ACHN (cell line): ENCODE data around the gene RPL19.
"Not testable (repeated sequence)": the region's sequence is repeated elsewhere in the genome, so short reads cannot be mapped to it uniquely, and the experiment has no call there.

Experiments
- DNase-seq: peaks from one replicate; pipeline ENCODE4 v3.0.0-alpha.2; 2015
- in situ Hi-C: cut with HindIII; loops from 2 replicates; pipeline ENCODE4 v1.10.0; 2017; ENCODE audit warnings: low sequenced_read_pairs, low pct_ligation_motif_present, low pct_unique_long_range_greater_than_20kb

Gene RPL19

GRCh38 chr17:39200070-39200879, at the start of gene RPL19:
Gene RPL19 (plus strand): TSS chr17:39200283. CDS start chr17:39200345, 62 bp downstream.
- DNase-seq, result peak; percentile 37

GRCh38 chr17:39150795-39151149, 49.3 kb upstream of the RPL19 start:
- in situ Hi-C loops, result no loop called here
- no peak for DNase-seq

More at GRCh38 chr17:39200070-39200879, at the start of gene RPL19:
- in situ Hi-C loops, result no loop called here

DNA sequence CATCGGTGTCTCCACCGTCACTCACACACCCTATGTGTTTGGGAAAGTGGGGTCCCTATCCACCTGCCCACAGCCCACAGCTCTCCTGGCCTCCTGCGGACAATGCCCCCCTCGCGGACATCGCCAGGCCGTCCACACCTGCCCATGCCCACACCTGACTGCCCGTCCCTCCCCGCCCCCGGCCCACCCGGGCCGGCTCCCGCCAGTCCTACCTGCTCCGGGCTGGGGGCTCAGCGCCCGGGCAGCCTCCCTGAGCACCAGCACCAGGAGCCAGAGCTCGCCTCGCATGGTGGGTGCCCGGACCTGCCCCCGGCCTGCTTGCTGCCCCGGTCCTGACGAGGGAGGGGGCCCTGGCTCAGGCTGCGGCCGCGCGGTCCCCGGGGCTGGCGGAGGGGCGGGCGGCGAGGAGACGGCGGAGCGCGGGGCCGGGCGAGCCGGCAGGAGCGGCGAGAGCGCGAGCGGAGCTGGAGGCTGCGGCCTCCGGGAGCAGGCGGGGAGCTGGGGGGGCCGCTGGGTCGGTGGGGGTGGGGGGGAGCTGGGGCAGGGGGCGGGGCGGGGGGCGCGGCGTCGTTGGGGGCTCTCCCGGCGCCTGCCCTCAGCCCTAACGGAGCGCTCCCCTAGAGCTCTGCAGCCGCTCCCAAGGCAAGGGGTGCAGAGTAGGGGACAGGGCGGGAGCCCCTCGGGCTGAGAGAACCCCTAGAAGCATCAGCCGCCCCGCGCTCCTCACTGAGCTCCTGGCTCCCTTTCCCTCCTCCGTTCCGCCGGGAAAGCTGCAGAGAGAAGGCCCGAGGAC, 48.7 kb upstream of the RPL19 start, which contains the start of gene PLXDC1:
Gene PLXDC1, minus strand, starts transcription at position 488 of the 793 bp plus-strand sequence. Its CDS starts 200 bp downstream, at position 288.
- in situ Hi-C loops, result no loop called here

DNA sequence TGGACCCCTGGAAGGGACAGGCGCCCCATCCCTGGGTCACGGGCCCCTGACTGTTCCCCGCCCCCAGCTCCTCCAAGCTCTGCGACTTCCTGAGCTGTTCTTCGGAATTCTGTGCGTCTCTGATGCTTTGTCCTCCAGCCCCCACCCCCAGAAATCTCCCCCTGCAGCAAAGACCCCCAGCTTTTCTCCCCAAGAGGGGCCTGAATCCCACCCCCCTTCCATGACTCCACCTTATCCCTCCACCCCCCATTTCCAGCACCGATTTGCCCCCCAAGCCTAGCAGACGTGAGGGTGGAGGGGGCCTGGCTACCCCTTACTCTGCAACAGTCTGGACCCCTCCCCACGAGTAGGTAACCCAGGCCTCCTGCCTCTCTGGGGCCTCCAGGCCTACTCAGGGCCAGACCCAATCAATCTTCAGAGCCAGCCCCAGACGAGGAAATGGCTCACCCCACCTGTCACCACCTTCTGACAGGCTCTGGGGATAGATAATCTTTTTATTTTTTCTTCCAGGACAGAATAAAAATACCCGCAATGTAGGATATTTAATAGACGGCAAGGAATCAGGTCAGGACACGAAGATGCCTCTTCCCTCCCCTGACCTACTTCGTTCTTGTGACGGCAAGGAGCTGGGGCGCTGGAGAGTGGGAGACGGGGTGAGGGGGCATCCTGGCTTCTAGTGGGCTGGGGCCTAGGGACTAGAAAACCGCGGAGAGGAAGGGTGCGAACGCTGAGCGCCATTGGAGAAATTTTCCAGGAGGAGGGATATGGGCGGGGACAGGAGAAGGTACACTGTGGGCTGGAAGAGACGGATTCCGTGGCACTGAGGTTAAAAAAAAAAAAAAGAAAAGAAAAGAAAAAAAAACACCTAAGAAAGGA, 47.9 kb upstream of the RPL19 start:
- in situ Hi-C loops, result no loop called here
- peak; percentile 62 for DNase-seq

More for the DNA sequence above, 48.7 kb upstream of the RPL19 start, which contains the start of gene PLXDC1:
- no peak for DNase-seq

DNA sequence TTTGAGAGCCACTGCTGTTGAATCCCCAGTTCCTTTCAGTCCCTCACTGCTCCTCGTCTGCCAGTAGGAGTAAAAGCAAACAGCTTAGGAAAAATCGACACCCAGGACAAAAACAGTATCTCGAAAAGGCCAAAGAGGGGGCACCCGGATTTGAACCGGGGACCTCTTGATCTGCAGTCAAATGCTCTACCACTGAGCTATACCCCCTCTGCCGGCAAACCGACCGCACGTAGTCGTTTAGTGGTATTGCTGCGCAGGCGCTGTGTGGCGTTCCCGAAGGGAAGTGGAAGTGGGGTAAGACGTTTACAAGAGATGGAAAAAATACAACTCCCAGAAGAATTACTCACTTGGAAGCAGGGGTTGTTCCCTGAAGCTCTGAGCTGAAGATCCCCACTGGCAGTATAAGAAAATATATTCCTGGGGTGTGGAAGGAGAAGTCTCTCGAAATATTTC, 46.5 kb upstream of the RPL19 start:
- peak; percentile 86 for DNase-seq
- in situ Hi-C loops, result no loop called here

- DNase-seq, result no peak
- in situ Hi-C loops, result no loop called here
Measured at GRCh38 chr17:39155654-39156053, 44.4 kb upstream of the RPL19 start.

GRCh38 chr17:39156491-39156890, 43.6 kb upstream of the RPL19 start:
- DNase-seq, result no peak
- in situ Hi-C loops, result no loop called here

GRCh38 chr17:39158623-39159022, 41.5 kb upstream of the RPL19 start:
- DNase-seq, result no peak
- in situ Hi-C loops, result no loop called here

DNA sequence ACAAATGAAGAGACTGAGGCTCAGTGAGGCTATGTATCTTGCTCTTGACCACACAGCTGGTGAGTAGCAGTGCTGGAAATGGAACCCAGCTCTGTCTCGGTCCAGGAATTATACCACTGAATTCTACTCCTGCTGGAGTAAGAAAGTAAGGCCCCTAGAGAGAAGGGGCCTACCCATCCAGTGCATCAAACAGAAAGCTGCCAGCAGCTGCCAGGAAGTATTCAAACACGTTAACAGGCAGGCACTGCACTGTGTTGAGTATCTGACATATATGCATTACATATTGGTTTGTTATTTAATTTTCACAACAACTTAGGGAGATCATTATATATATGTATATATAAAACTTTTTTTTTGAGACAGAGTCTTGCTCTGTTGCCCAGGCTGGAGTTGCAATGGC, 38.1 kb upstream of the RPL19 start:
- in situ Hi-C loops, result no loop called here
- no peak for DNase-seq

DNA sequence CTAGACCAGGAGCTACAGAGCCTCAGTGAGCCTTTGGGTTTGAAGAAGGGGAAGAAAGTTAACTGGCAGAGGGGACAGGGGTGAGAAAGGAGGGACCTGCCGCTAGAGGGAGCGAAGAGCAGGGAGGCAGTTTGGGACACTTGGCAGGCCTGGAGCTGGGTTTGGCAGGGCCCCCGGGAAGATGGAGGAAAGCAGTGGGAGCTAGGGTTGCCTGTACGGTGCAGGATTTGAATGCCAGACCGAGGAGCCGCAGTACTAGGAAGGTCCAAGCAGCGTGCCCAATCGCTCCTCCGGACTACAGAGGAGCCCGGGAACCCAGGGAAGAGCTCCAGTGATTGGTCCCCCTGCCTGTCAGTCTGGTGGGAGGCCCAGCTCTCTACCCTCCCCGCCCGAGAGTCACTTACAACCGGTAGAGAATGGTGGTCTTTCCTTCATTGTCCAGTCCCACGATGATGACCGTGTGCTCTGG, 35.4 kb upstream of the RPL19 start:
- in situ Hi-C loops, result no loop called here
- DNase-seq, result peak; percentile 83

DNA sequence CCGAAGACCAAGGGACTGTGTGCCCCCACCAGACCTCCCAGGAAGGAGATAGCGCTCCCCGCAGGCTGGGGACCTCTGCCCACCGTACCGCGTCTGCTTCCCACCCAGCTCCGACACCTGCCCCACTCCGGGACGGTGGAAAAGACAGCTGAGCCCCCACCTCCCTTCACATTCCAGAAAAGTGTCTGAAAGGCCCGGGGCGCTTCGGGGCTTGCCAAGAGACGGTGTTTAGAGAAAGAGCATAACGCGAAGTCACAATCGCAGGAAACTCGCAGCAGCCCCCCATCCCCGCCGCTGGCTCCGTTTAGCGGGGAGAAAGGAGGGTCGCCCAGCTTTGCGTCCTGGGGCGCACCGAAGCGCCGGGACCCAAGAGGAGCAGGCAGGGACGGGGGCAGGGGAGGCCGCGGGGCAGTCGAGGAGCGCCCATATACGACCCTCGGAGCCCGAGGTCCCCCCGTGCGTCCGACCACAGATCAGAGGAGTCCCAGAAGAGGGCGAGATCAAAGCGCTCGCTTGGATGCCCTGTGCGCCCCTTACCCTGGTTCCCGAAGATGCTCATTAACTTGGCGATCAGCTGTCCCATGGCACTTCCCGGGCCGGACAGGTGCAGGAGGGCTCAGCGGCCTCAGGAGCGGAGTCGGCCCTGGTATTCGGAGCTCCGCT, 34.8 kb upstream of the RPL19 start:
- DNase-seq, result no peak
- in situ Hi-C loops, result no loop called here

DNA sequence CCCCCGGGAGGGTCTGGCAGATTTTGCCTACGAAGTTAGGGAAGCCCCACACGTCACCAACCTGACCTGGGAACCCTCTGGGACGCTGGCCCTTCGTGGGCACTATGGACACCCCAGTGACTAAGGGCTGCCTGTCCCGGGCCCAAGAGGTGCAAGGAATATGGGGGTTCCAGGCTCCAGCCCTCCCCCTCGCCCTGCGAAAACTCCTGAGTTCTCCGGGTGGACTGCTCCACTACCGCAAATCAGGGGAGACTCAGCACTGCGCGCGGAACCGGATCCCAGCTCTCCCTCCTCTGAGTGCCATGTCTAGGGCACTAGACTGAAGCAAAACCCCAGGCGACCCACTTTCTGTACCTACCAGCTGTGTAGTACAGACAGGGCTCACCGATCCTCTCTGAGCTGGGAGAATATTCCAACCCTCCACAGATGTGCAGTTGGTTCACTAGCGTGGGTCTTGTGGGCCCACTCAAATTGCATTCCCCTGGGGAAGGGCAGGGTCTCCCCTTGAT, 34.2 kb upstream of the RPL19 start, which contains the start of gene ARL5C:
Gene ARL5C, minus strand, starts transcription at position 321 of the 509 bp plus-strand sequence. CDS start 401 bp downstream, outside the sequence.
- no peak for DNase-seq
- in situ Hi-C loops, result no loop called here

DNA sequence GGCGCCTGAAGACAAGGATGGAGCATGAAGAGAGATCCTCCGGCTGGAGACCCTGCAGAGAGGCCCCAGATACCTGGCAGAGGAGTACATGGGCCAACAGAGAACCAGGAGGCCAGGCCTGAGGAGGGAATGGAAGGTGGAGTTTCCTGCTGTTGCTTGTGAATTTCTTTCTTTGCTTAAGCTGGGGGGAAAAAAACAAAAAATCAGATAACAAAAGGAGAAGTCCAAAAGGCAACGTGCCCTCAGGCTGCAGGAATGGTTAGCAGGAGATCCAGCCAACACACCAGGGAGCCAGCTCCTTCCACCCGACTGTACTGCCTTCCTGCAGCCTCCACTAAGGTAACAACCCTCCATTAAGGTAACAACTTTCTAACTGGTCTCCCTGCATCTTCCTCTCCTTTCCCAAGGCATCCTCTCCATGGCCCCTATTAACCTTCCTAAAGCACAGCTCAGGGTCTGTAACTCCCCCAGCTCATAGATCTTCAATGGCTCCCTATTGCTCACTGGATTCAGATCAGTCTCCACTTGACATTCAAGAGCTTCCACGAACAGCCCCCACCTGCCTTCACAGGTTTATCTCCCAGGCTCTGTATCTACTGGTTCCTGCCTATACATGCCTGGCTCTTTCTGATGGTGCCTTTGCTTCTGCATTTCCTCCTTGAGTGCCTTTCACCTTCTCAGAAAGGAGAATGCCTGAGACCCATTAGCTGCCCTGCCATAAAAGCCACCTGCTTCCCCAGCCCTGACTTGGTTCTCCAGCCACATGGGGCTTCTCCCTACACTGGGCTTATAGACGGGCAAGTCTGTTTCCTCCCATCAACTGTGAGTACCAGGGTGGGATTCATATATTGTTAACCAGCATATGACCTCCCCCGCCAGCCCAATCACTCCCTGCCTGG, 33.4 kb upstream of the RPL19 start:
- DNase-seq, result no peak
- in situ Hi-C loops, result no loop called here

DNA sequence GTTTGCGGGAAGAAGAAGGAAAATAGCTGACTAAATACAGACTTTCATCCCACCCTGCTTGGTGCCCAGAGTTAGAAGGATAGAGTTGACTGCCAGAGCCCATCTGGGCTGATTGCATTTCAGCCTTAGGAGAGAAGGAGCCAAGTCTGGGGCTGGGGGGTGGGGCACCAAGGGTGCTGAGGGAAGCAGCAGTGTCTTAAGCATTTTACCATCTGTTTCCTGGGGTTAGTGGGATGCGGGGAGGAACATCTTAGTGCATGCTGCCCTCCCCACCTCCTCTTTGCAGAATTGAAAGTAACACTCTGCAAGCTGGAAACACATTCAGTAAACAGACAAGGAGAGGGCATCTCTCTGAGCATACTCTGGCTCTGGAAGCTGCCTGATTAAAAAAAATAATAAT, 32.6 kb upstream of the RPL19 start:
- in situ Hi-C loops, result no loop called here
- no peak for DNase-seq

- in situ Hi-C loops, DNase-seq: not testable (repeated sequence)
Measured at GRCh38 chr17:39168503-39168902, 31.6 kb upstream of the RPL19 start.

- DNase-seq, result no peak
- in situ Hi-C loops, result no loop called here
Measured at GRCh38 chr17:39169101-39169500, 31.0 kb upstream of the RPL19 start.

GRCh38 chr17:39169518-39169917, 30.6 kb upstream of the RPL19 start:
- in situ Hi-C loops, result no loop called here
- DNase-seq, result no peak
